Parathyroid adenoma (tissue), 2 donors: Measurements from ENCODE around the gene SUPT3H.

ENCODE experiments used
- H2AFZ ChIP-seq: fragments of 300-600 bp; sonication (generic); one replicate; pipeline ENCODE4 v1.7.0; 2017; ENCODE audit warnings: antibody characterized with exemption, mild to moderate bottlenecking
- H3K27ac ChIP-seq: fragments of 300-600 bp; sonication (generic); one replicate; pipeline ENCODE4 v1.7.0; 2017
- H3K27me3 ChIP-seq: fragments of 300-600 bp; sonication (generic); one replicate; pipeline ENCODE4 v1.7.0; 2017; ENCODE audit warnings: low read length; ENCODE audit not compliant: control insufficient read depth, insufficient read depth
- H3K36me3 ChIP-seq: fragments of 300-600 bp; sonication (generic); one replicate; pipeline ENCODE4 v1.7.0; 2017; ENCODE audit warnings: low read length; ENCODE audit not compliant: control insufficient read depth, insufficient read depth
- H3K4me1 ChIP-seq: fragments of 300-600 bp; sonication (generic); one replicate; pipeline ENCODE4 v1.7.0; 2017; ENCODE audit warnings: control low read depth
- H3K4me2 ChIP-seq: fragments of 300-600 bp; sonication (generic); one replicate; pipeline ENCODE4 v1.7.0; 2017; ENCODE audit warnings: low read length
- H3K4me3 ChIP-seq: fragments of 300-600 bp; sonication (generic); one replicate; pipeline ENCODE4 v1.7.0; 2017; ENCODE audit warnings: low read depth, low read length
- H3K79me2 ChIP-seq: fragments of 300-600 bp; sonication (generic); one replicate; pipeline ENCODE4 v1.7.0; 2017; ENCODE audit warnings: control low read depth
- H3K9ac ChIP-seq: fragments of 300-600 bp; sonication (generic); one replicate; pipeline ENCODE4 v1.7.0; 2017; ENCODE audit warnings: mild to moderate bottlenecking
- H3K9me3 ChIP-seq: fragments of 300-600 bp; sonication (generic); one replicate; pipeline ENCODE4 v1.7.0; 2017; ENCODE audit warnings: low read length; ENCODE audit not compliant: control insufficient read depth
- CTCF ChIP-seq: fragments of 300-600 bp; sonication (generic); IDR thresholded peaks from one replicate; pipeline ENCODE4 v1.7.0; 2017; ENCODE audit warnings: antibody characterized with exemption, mild to moderate bottlenecking
- donor health status: primary hyperparathyroidism.

Gene SUPT3H

GRCh38 chr6:44942798-44943197, 434.9 kb downstream of the SUPT3H start:
- H3K4me3 ChIP-seq = no peak overlapping the region
- peaks cover 2% of the 10 kb centered on the region for H3K9me3 ChIP-seq
- no peak for TF ChIP-seq CTCF
- no peak overlapping the region for H3K4me2 ChIP-seq
- no peak overlapping the region for H3K27ac ChIP-seq
- H3K79me2 ChIP-seq = no peaks in the 10 kb centered on the region
- no peaks in the 10 kb centered on the region for H3K36me3 ChIP-seq
- H3K4me1 ChIP-seq = no peaks in the 10 kb centered on the region
- no peak overlapping the region for H2AFZ ChIP-seq
- H3K27me3 ChIP-seq = no peaks in the 10 kb centered on the region
- H3K9ac ChIP-seq = no peak overlapping the region

GRCh38 chr6:44942201-44942600, 435.5 kb downstream of the SUPT3H start:
- no peaks in the 10 kb centered on the region for H3K27me3 ChIP-seq
- H3K36me3 ChIP-seq = no peaks in the 10 kb centered on the region
- no peak overlapping the region for H3K9ac ChIP-seq
- H3K79me2 ChIP-seq = no peaks in the 10 kb centered on the region
- H3K9me3 ChIP-seq = peaks cover 2% of the 10 kb centered on the region
- no peak overlapping the region for H3K4me3 ChIP-seq
- H2AFZ ChIP-seq = no peak overlapping the region
- H3K4me2 ChIP-seq = no peak overlapping the region
- no peaks in the 10 kb centered on the region for H3K4me1 ChIP-seq
- no peak for TF ChIP-seq CTCF
- no peak overlapping the region for H3K27ac ChIP-seq

GRCh38 chr6:44940367-44940766, 437.4 kb downstream of the SUPT3H start:
- Histone ChIP-seq H3K9ac (no peak overlapping the region), H3K4me3 (no peak overlapping the region), H3K79me2 (no peaks in the 10 kb centered on the region), H3K36me3 (no peaks in the 10 kb centered on the region), H3K9me3 (no peaks in the 10 kb centered on the region), H2AFZ (no peak overlapping the region), H3K27me3 (no peaks in the 10 kb centered on the region), H3K27ac (no peak overlapping the region), H3K4me2 (no peak overlapping the region), H3K4me1 (no peaks in the 10 kb centered on the region)
- no peak for TF ChIP-seq CTCF

GRCh38 chr6:44935693-44936300, 441.9 kb downstream of the SUPT3H start:
- Histone ChIP-seq H3K9me3 (no peaks in the 10 kb centered on the region), H3K79me2 (no peaks in the 10 kb centered on the region), H3K36me3 (no peaks in the 10 kb centered on the region), H3K9ac (no peak overlapping the region), H3K4me1 (no peaks in the 10 kb centered on the region), H2AFZ (no peak overlapping the region), H3K27ac (no peak overlapping the region), H3K4me2 (no peak overlapping the region), H3K4me3 (no peak overlapping the region), H3K27me3 (no peaks in the 10 kb centered on the region)
- no peak for TF ChIP-seq CTCF

GRCh38 chr6:44933108-44933507, 444.6 kb downstream of the SUPT3H start:
- H3K4me1 ChIP-seq = no peaks in the 10 kb centered on the region
- no peak overlapping the region for H3K4me3 ChIP-seq
- H2AFZ ChIP-seq = no peak overlapping the region
- no peaks in the 10 kb centered on the region for H3K79me2 ChIP-seq
- H3K9me3 ChIP-seq = no peaks in the 10 kb centered on the region
- H3K9ac ChIP-seq = no peak overlapping the region
- H3K36me3 ChIP-seq = no peaks in the 10 kb centered on the region
- H3K27ac ChIP-seq = no peak overlapping the region
- no peak overlapping the region for H3K4me2 ChIP-seq
- H3K27me3 ChIP-seq = no peaks in the 10 kb centered on the region
- no peak for TF ChIP-seq CTCF
